Measurements from ENCODE around the gene PPP2R5A. TPM values are rescaled to one million over a fixed set of nuclear protein-coding genes. Genes with fewer than 3 reads are reported as not detected.

PPP2R5A gene
- polyA plus RNA-seq, 3 donors: 28.1 to 38.4 (median 31.1) TPM

- H3K36me3 Mint-ChIP-seq: peaks cover 85 to 94% of the 10 kb centered on the region in 2 donors
- H3K27ac Mint-ChIP-seq: peak overlapping the region in 1 of 7 donors; percentile 10
- Histone ChIP-seq H3K4me2 (replicated peaks; ENCODE audit: extremely low read depth, low read length, poor library complexity, severe bottlenecking) (no peak overlapping the region), H3K4me1 (ENCODE audit: control insufficient read depth in 1 of 2, insufficient read depth in 2 of 2, low read length in 2 of 2) (no peaks in the 10 kb centered on the region), H3K9ac (ENCODE audit: insufficient read depth, low read length, poor library complexity, severe bottlenecking) (no peak overlapping the region), H3K27me3 (ENCODE audit: control insufficient read depth in 2 of 2, insufficient read depth in 2 of 2, low read length in 2 of 2) (no peaks in the 10 kb centered on the region), H3K36me3 (replicated peaks in 1 of 2; ENCODE audit: control insufficient read depth in 1 of 2, insufficient read depth in 2 of 2, low read length in 2 of 2) (peaks cover 57 to 100% of the 10 kb centered on the region in 2 donors), H4K20me1 (ENCODE audit: insufficient read depth, low read length) (no peaks in the 10 kb centered on the region), H3K79me2 (ENCODE audit: insufficient read depth, low read length) (no peaks in the 10 kb centered on the region), H2AFZ (ENCODE audit: insufficient read depth, low read depth, low read length, poor library complexity, severe bottlenecking) (no peak overlapping the region), H3K27ac (ENCODE audit: low read depth in 1 of 2, low read length in 2 of 2) (no peak overlapping the region), H3K9me3 (replicated peaks in 1 of 2; ENCODE audit: control insufficient read depth in 1 of 2, insufficient read depth in 1 of 2, low read length in 2 of 2) (no peaks in the 10 kb centered on the region), H3K4me3 (replicated peaks in 1 of 3; ENCODE audit: low read depth in 2 of 3, low read length in 3 of 3) (no peak overlapping the region)
- intact Hi-C loops (cut with micrococcal nuclease): no loop called here
- H3K4me1 Mint-ChIP-seq: no peaks in the 10 kb centered on the region
- WGBS (ENCODE audit: insufficient coverage): no CpG with 5 or more reads among the region's 5 CpGs
- TF ChIP-seq CTCF (IDR thresholded peaks at IDR 0.05): no peak
- DNase-seq: no peak
- no peaks in the 10 kb centered on the region for H3K27me3 Mint-ChIP-seq (ENCODE audit: low read depth in 3 of 3)
- peaks cover 0 to 7% (median 0%) of the 10 kb centered on the region in 7 donors for H3K9me3 Mint-ChIP-seq
- no peak overlapping the region for H3K4me3 Mint-ChIP-seq
These were observed 90.8 kb downstream of the PPP2R5A start for GRCh38 chr1:212375986-212376385.

GRCh38 chr1:212377644-212378043 lies 92.4 kb downstream of the PPP2R5A start:
- Histone ChIP-seq H3K36me3 (replicated peaks in 1 of 2; ENCODE audit: control insufficient read depth in 1 of 2, insufficient read depth in 2 of 2, low read length in 2 of 2) (peaks cover 51 to 98% of the 10 kb centered on the region in 2 donors), H3K4me2 (replicated peaks; ENCODE audit: extremely low read depth, low read length, poor library complexity, severe bottlenecking) (no peak overlapping the region)

More at GRCh38 chr1:212377644-212378043, 92.4 kb downstream of the PPP2R5A start:
- Histone ChIP-seq H3K79me2 (ENCODE audit: insufficient read depth, low read length) (no peaks in the 10 kb centered on the region), H4K20me1 (ENCODE audit: insufficient read depth, low read length) (no peaks in the 10 kb centered on the region), H3K27ac (ENCODE audit: low read depth in 1 of 2, low read length in 2 of 2) (no peak overlapping the region), H3K4me3 (replicated peaks in 1 of 3; ENCODE audit: low read depth in 2 of 3, low read length in 3 of 3) (no peak overlapping the region), H3K4me1 (ENCODE audit: control insufficient read depth in 1 of 2, insufficient read depth in 2 of 2, low read length in 2 of 2) (no peaks in the 10 kb centered on the region), H3K9ac (ENCODE audit: insufficient read depth, low read length, poor library complexity, severe bottlenecking) (no peak overlapping the region), H2AFZ (ENCODE audit: insufficient read depth, low read depth, low read length, poor library complexity, severe bottlenecking) (no peak overlapping the region), H3K9me3 (replicated peaks in 1 of 2; ENCODE audit: control insufficient read depth in 1 of 2, insufficient read depth in 1 of 2, low read length in 2 of 2) (no peaks in the 10 kb centered on the region), H3K27me3 (ENCODE audit: control insufficient read depth in 2 of 2, insufficient read depth in 2 of 2, low read length in 2 of 2) (no peaks in the 10 kb centered on the region)
- H3K4me3 Mint-ChIP-seq: no peak overlapping the region
- no peak for DNase-seq
- no CpG with 5 or more reads among the region's 3 CpGs for WGBS (ENCODE audit: insufficient coverage)
- peaks cover 0 to 3% (median 0%) of the 10 kb centered on the region in 7 donors for H3K9me3 Mint-ChIP-seq
- peaks cover 87 to 94% of the 10 kb centered on the region in 2 donors for H3K36me3 Mint-ChIP-seq
- TF ChIP-seq CTCF (IDR thresholded peaks at IDR 0.05): no peak
- peak overlapping the region in 1 of 7 donors; percentile 10 for H3K27ac Mint-ChIP-seq
- H3K4me1 Mint-ChIP-seq: peaks cover 5% of the 10 kb centered on the region
- H3K27me3 Mint-ChIP-seq (ENCODE audit: low read depth in 3 of 3): no peaks in the 10 kb centered on the region
- intact Hi-C loops (cut with micrococcal nuclease): no loop called here
